GM21447 (cell line): ENCODE data around the gene DAGLA.

Experiments
- ATAC-seq: cut with Tn5 transposase; IDR thresholded peaks from one replicate; pipeline ENCODE4 v1.9.1; 2021; ENCODE audit not compliant: unreplicated experiment

The DAGLA gene

GRCh38 chr11:61794579-61794978 lies 114.4 kb downstream of the DAGLA start:
- no peak for ATAC-seq

GRCh38 chr11:61795459-61795858 lies 115.3 kb downstream of the DAGLA start:
- ATAC-seq = no peak

DNA sequence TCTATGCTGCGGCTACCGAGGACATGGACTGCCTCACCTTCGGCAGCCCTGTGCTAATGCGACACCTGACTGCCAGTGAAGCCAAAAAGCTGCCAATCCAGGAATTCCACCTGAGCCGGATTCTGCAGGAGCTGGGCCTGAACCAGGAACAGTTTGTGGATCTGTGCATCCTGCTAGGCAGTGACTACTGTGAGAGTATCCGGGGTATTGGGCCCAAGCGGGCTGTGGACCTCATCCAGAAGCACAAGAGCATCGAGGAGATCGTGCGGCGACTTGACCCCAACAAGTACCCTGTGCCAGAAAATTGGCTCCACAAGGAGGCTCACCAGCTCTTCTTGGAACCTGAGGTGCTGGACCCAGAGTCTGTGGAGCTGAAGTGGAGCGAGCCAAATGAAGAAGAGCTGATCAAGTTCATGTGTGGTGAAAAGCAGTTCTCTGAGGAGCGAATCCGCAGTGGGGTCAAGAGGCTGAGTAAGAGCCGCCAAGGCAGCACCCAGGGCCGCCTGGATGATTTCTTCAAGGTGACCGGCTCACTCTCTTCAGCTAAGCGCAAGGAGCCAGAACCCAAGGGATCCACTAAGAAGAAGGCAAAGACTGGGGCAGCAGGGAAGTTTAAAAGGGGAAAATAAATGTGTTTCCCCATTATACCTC lies 115.8 kb downstream of the DAGLA start:
- ATAC-seq = no peak
